Muscle of arm (tissue), 12 donors: ENCODE results near the gene GARIN1A. TPM values are rescaled to one million over a fixed set of nuclear protein-coding genes. Genes with fewer than 3 reads are reported as not detected.
"Not testable (repeated sequence)": the region's sequence is repeated elsewhere in the genome, so short reads cannot be mapped to it uniquely, and the experiment has no call there.

Experiments used
- DNase-seq: peaks from one replicate; pipeline ENCODE4 v3.0.0-alpha.2; 2013
- polyA plus RNA-seq, 12 donors: library from polyadenylated mRNA; unstranded; fragments of 120-200 nt; gene quantifications; one replicate each; pipeline ENCODE4 v1.2.1, GENCODE V29; 2013; ENCODE audit not compliant: insufficient read length in 12 of 12

Gene GARIN1A
- polyA plus RNA-seq, 12 donors, result 0.84 to 4.4 (median 2.0) TPM; not detected in 2

GRCh38 chr7:128683270-128683669, 11.2 kb downstream of the GARIN1A start:
- DNase-seq, result not testable (repeated sequence)

- DNase-seq, result not testable (repeated sequence)
These were observed 11.6 kb downstream of the GARIN1A start for GRCh38 chr7:128683738-128684137.

GRCh38 chr7:128687131-128687530, 15.0 kb downstream of the GARIN1A start:
- no peak for DNase-seq

DNA sequence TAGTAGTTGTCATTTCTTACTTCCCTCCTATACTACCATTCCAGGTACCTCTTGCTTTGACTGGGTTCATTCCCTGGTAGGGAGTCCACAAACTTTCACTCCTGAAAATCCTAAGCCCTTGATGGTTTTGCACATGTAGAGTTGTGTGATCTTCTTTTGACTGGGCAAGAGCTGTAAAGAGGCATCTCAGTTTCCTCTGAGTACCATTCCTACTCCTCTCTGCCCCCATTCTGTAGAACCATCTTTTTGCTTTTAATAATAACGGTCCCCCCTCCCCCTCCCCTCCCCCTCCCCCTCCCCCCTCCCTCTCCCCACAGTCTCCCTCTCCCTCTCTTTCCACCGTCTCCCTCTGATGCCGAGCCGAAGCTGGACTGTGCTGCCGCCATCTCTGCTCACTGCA, 16.4 kb downstream of the GARIN1A start:
- DNase-seq, result no peak

DNA sequence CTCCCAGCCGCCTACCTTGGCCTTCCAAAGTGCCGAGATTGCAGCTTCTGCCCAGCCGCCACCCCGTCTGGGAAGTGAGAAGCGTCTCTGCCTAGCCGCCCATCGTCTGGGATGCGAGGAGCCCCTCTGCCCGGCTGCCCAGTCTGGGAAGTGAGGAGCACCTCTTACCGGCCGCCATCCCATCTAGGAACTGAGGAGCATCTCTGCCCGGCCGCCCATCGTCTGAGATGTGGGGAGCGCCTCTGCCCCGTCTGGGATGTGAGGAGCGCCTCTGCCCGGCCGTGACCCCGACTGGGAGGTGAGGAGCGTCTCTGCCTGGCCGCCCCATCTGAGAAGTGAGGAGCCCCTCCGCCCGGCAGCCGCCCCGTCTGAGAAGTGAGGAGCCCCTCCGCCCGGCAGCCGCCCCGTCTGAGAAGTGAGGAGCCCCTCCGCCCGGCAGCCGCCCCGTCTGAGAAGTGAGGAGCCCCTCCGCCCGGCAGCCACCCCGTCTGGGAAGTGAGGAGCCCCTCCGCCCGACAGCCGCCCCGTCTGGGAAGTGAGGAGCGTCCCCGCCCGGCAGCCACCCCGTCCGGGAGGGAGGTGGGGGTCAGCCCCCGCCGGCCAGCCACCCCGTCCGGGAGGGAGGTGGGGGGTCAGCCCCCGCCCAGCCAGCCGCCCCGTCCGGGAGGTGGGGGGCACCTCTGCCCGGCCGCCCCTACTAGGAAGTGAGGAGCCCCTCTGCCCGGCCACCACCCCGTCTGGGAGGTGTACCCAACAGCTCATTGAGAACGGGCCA, 17.3 kb downstream of the GARIN1A start:
- DNase-seq, result not testable (repeated sequence)

- no peak for DNase-seq
These were observed 19.1 kb downstream of the GARIN1A start for GRCh38 chr7:128691227-128691626.

GRCh38 chr7:128692623-128693270, 20.7 kb downstream of the GARIN1A start:
- no peak for DNase-seq

DNA sequence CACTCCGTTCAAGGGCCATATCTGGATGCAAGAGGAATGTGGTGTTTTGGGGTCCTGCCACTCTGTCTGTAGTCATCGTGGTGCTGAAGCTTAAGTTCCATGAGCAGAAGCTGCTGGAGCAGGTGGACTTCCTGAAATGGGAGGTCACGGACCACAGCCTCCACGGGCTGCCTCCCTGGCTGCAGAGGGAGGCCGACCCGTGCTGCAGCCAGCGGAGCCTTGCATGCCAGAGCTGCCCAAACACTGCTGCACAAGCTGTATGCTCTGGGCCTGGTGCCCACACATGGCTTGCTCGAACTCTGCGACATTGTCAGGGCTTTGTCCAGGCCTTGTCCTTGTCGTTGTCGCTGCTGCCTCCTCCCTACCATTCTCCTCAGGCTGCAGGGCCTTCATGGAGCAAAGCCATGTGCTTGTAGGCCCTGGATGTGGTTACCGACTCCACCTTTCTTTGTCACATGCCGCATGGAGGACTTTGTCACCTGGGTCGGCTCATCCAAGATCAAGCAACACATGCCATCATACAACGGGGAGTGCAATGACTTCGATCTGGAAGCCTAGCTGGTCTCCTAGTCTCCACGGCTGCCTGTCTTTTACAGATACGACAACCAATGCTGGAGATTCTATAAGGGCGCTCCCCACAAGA, 21.4 kb downstream of the GARIN1A start:
- DNase-seq, result no peak

DNA sequence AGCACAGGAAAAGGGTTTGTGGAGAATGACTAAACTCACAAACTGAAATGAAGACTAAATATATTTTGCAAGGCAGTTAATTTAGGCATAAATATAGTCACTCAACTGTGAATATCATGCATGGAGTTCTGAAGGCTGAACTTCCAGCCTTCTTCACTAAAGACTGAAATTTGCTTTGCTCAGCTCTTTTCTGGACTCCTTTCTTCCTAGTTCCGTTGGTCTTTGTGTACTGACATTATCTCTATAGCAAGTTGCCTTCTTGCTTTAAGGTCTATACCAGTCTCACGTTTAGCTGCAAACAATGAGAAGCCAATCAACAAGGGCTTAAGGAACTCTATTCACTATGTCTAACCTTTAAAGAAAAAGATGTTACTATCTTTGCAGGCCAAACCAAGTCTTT, 22.6 kb downstream of the GARIN1A start:
- DNase-seq, result no peak

DNA sequence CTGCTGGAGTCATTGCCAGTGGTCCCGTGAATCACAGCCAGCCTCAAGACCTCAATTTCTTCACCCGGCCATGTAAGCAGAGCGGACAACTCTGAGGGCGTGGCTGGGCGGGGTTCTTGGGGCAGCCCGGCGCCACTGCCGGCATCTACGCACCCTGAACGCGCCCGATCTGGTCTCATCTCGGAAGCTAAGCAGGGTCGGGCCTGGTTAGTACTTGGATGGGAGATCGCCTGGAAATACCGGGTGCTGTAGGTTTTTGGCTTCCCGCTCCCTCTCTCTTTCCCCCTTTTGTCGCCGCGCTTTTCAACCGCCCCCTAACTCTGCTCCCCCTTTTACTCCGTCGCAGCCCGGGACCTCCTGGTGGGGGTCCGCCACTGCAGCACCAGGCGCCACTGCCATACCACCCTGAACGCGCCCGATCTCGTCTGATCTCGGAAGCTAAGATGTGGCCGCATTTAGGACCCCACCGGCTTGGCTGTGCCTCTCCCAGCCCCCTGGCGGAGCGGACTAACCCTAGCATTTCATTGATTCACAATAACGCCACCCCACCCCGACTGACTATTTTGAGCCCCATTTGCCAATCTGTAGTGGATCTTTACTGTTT, 25.3 kb downstream of the GARIN1A start:
- peak; percentile 18 for DNase-seq

- DNase-seq, result no peak
These were observed 27.2 kb downstream of the GARIN1A start for GRCh38 chr7:128699196-128699712.

- DNase-seq, result no peak
These were observed 27.8 kb downstream of the GARIN1A start for GRCh38 chr7:128699895-128700294.

DNA sequence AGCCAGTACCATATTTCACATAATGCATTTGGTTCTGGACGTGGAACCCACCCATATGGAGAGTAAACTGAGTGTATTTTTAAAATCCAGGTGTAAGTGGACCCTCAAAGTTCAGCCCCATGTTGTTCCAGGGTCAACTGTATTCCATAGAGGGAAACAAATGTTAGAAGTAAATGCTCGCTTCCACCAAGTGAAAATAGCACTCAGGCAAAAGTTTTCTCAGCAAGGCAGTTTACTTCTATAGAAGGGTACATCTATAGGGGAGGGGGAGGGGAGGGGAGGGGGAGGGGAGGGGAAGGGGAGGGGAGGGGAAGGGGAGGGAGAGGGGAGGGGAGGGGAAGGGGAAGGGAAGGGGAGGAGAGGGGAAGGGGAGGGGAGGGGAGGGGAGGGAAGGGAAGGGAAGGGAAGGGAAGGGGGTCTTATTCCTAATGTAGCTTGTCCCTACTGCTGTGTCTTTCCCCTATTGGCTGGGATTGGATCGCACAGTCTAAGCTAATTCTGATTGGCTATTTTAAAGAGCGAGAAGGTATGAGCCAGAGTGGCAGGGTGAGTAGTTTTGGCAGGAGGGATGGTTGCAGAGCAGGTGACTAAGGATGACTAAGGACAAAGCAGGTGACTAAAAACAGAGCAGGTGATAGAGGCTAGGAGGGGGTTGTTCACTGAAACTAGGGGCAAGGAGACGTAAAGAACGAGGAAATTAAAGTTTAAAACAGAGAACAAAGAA, 29.1 kb downstream of the GARIN1A start:
- DNase-seq, result no peak

DNA sequence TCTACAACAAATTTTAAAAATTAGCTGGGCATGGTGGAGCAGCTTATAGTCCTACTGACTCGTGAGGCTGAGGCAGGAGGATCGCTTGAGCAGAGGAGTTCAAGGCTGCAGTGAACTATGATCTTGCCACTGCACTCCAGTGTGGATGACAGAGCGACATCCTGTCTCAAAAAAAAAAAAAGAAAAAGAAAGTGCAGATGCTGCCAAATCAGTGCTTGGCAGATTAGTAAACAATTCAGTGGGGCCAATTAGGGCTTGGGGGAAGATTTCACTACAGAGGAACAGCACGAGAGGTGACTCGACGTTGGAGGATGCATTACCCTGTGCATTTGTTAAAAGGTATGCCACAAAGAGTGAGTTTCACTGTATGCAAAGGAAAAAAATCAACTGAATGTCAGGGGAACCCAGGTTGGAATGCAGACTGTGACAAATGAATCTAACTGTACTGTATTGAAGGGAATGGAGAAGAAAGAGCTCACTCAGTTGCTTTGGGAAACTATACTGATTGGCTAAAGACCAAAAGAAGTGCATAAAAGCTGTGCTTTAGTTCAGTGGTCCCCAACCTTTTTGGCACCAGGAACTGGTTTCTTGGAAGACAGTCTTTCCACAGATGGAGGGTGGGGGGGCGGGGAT, 31.6 kb downstream of the GARIN1A start:
- no peak for DNase-seq

DNA sequence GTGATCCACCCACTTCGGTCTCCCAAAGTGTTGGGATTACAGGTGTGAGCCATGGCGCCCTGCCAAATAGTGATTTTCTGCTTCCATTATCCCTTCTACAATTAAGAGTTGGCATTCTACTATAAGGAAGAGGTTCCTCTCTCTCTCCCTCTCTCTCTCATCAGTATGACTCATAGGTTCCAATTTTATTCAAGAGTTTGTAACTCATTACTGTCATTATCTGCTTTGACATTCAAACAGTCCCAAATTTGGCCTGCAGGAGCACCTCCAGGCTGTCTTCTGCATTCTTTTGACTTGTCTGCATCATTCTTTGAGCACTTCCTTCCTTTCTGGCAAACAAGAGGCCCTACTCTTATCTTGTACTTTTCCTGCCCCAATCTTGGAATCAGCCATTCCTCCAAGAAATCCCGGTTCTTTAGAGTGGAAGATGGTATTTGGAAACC, 33.8 kb downstream of the GARIN1A start:
- DNase-seq, result no peak

DNA sequence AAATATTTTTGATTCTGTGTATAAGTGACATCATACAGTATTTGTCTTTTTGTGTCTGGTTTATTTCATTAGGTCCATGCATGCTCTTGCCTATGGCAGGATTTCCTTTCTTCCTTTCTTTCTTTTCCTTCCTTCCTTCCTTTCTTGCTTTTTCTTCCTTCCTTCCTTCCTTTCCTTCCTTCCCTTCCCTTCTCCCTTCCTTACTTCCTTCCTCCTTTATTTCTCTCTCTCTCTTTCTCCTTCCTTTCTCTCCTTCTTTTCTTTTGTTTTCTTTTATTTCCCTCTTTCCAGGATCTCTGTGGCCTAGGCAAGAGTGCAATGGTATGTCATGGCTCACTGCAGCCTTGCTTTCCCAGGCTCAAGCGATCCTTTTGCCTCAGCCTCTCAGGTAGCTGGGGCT, 35.7 kb downstream of the GARIN1A start:
- no peak for DNase-seq

DNA sequence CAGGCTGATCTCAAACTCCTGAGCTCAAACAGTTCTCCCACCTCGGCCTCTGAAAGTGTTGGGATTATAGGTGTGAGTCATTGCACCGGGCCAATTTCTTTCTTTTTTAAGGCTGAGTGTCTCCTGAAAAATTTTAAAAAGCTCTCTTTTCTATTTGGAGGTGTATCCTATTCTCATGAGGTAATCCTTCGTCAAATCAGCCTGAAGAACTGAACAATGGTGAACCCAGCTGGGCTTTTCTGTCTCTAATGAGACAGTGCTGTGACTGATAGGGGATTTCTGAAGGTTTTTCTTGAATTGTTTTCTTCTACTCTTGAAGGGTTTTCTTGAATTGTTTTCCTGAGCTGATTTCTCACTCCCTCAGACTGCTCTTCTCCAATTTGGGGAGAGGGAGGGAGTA, 36.1 kb downstream of the GARIN1A start:
- no peak for DNase-seq

DNA sequence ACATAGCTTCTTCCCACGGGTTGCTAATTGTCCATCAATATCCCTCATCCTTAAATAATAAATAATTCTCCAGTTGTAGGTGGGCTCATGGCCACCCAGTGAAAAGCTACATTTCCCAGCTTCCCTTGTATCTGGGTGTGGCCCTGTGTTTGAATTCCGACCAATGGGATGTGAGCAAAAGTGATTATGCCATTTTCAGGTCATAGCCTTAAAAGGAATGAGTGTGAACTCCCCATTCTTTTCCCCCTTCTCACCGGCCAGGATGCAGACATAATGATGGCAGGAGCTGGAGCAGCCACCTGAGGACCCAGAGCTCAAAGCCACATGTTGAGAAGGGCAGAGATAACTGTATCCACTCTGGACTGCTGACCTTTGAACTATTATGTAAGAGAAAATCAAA, 36.7 kb downstream of the GARIN1A start:
- DNase-seq, result no peak

DNA sequence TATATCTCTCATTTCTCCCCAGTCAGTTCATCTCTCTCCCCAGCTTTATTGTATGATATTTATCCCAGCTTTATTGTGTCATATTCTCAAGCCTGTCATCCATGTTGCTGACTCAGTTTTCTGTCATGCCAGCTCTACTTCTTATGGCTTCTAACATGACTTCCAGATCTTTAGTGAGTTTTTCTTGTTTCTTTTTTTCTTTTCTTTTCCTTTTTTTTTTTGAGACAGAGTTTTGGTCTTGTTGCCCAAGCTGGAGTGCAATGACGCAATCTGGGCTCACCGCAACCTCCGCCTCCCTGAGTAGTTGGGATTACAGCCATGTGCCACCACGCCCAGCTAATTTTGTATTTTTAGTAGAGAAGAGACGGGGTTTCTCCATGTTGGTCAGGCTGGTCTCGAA, 38.4 kb downstream of the GARIN1A start:
- DNase-seq, result no peak

- DNase-seq, result no peak
These were observed 41.7 kb downstream of the GARIN1A start for GRCh38 chr7:128713794-128714193.
